Measurements from ENCODE around the gene NHLH1.

GRCh38 chr1:160357286-160358002 is 9.4 kb upstream of the NHLH1 start:
- TF ChIP-seq CTCF (IDR thresholded peaks at IDR 0.05 in 4 of 5, conservative IDR thresholded peaks at IDR 0.05 in 1 of 5) (no peak), POLR2A (IDR thresholded peaks at IDR 0.05) (no peak)
